ENCODE measurements around the gene CACNA1G. TPM values are rescaled to one million over a fixed set of nuclear protein-coding genes. Genes with fewer than 3 reads are reported as not detected.

The CACNA1G gene
- total RNA-seq, 4 donors from 2014 or later: under 0.01 to 28.9 (median 6.0) TPM

DNA sequence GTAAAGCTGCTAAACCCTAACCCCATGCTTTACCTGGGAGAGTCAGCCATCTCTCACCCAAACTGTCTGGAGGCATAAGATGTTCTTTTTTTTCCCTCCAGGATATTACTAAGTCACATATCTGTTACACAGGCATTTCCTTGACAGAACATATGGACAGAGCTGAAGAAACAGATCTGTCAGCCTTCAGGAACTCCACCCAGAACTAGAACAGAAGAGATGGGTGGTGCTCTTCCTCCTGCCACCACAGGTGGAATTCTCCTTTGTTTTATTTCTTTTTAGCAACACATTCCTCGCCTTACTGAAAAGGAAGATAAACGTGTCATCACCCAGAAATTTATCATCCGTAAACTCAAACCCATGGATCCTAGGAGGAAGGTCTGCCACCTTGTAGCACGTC is 43.5 kb upstream of the CACNA1G start:
- DNase-seq: no peak
- Histone ChIP-seq H3K4me1 (no peaks in the 10 kb centered on the region), H3K27me3 (no peaks in the 10 kb centered on the region), H3K27ac (no peak overlapping the region), H3K36me3 (no peaks in the 10 kb centered on the region), H3K9me3 (no peaks in the 10 kb centered on the region), H3K4me3 (no peak overlapping the region)
- TF ChIP-seq, protein P1, sequence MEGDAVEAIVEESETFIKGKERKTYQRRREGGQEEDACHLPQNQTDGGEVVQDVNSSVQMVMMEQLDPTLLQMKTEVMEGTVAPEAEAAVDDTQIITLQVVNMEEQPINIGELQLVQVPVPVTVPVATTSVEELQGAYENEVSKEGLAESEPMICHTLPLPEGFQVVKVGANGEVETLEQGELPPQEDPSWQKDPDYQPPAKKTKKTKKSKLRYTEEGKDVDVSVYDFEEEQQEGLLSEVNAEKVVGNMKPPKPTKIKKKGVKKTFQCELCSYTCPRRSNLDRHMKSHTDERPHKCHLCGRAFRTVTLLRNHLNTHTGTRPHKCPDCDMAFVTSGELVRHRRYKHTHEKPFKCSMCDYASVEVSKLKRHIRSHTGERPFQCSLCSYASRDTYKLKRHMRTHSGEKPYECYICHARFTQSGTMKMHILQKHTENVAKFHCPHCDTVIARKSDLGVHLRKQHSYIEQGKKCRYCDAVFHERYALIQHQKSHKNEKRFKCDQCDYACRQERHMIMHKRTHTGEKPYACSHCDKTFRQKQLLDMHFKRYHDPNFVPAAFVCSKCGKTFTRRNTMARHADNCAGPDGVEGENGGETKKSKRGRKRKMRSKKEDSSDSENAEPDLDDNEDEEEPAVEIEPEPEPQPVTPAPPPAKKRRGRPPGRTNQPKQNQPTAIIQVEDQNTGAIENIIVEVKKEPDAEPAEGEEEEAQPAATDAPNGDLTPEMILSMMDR (IDR thresholded peaks at IDR 0.05): no peak
- TF ChIP-seq POLR2A (IDR thresholded peaks at IDR 0.05): no peak
- intact Hi-C loops (cut with DNase I; ENCODE audit: low total_unique reads): no loop called here

DNA sequence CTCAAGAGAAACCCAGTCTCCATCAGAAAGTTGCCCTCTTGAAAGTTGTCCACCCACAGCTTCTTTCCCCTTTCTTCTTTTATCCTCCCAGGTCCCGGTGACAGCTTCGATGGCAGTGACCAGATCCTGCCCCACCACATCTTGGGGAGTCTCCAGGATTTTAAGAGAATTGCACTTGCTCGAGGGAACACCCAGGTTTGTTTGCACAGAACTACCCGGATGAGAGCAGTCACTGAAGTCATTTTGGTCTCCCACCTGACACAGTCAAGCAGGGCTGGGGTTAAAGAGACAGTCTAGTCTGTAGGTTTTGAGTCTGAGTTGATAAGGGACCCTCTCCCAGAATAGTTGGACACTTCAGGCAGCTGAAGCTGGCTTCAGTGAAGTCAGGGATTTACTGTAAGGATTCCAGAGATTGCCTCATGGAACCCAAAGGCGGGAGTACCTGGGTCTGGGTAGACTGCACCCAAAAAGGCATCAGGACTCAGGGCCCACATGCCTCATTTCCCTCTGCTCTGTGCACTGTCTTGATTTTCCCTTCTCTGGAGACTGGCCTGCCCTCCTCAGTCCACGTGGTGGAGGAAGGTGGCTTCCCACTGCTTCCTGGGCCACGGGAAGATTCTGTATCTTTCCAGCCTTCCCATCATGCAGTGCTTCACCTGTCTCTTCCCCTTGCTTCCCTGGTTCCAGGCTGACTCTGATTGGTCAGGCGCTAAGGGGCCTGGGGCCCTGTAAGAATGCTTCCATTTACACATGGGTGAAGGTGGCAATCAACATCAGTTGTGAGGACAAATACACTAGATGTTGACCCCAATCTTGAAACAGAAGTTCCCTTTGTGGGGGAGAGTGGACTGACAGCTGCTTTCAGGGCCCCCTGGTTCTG is 42.8 kb upstream of the CACNA1G start:
- no peak for DNase-seq
- Histone ChIP-seq H3K27ac (no peak overlapping the region), H3K4me1 (no peaks in the 10 kb centered on the region), H3K9me3 (no peaks in the 10 kb centered on the region), H3K27me3 (no peaks in the 10 kb centered on the region), H3K4me3 (no peak overlapping the region), H3K36me3 (no peaks in the 10 kb centered on the region)
- TF ChIP-seq, protein P1 (IDR thresholded peaks at IDR 0.05): no peak
- TF ChIP-seq POLR2A (IDR thresholded peaks at IDR 0.05): no peak
- intact Hi-C loops (cut with DNase I; ENCODE audit: low total_unique reads): no loop called here

DNA sequence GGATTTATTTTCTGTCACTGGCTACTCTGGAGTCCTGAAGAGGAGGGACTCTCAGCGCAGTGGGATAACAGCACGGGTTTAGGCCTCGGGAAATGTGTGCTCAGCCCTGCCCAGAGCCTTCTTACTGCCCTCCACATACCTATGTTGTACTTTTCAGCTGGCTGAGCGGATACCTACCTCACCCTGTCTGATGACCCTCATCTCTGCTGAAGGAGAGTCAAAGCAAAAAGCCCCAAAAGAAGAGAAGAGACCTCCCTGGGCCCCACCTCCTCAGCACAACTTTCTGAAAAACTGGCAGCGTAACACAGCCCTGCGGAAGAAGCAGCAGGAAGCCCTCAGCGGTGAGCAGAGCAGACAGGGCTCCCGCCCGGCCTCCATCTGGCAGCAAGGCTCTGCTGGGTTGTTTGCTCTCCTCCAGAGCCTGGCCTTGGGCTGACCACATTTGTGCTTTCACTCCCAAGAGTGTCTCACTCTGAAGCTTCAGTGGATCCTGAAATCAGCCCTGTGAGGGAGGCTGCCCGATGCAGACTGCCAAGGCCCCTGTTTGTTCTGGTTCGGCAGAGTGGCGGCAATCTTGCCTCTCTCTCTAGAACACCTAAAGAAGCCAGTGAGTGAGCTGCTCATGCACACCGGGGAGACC is 42.0 kb upstream of the CACNA1G start:
- no peaks in the 10 kb centered on the region for H3K9me3 ChIP-seq
- no peak overlapping the region for H3K27ac ChIP-seq

DNA sequence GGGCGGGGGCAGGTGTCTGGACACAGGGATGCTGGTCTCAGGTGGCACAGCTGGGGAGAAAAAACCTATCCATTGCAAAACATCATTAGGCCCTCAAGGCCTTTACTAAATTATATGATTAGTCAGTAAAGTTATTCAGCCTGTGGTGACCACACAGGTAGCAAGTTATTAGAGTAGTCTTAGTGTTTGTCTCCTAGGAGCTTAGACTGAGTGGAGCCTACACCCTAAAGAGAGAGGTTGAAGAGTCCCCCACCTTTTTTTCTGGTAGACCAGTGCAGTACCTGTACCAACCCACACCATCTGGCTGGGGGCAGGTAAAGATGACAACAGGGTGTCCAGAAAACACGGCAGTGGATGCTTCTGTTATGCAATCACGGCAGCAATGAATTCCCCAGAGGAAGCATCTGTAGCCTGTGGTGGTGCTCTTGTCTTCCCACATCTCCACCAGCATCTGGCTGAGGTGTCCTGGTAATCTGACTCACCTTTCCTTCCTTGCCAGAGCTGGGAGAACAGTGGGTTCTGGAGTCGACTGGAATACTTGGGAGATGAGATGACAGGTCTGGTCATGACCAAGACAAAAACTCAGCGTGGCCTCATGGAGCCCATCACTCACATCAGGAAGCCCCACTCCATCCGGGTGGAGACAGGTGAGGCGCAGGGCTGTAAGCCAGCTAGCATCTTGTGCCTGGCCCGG is 41.2 kb upstream of the CACNA1G start:
- no peaks in the 10 kb centered on the region for H3K36me3 ChIP-seq
- no peak for TF ChIP-seq POLR2A (IDR thresholded peaks at IDR 0.05)
- TF ChIP-seq, protein P1 (IDR thresholded peaks at IDR 0.05): no peak
- no peak for DNase-seq
- intact Hi-C loops (cut with DNase I; ENCODE audit: low total_unique reads): no loop called here
- no peaks in the 10 kb centered on the region for H3K27me3 ChIP-seq
- H3K4me1 ChIP-seq: no peaks in the 10 kb centered on the region
- H3K27ac ChIP-seq: no peak overlapping the region
- H3K4me3 ChIP-seq: no peak overlapping the region
- no peaks in the 10 kb centered on the region for H3K9me3 ChIP-seq

More for the DNA sequence above, 42.0 kb upstream of the CACNA1G start:
- TF ChIP-seq POLR2A (IDR thresholded peaks at IDR 0.05): no peak
- TF ChIP-seq, protein P1 (IDR thresholded peaks at IDR 0.05): no peak
- intact Hi-C loops (cut with DNase I; ENCODE audit: low total_unique reads): no loop called here
- Histone ChIP-seq H3K27me3 (no peaks in the 10 kb centered on the region), H3K36me3 (no peaks in the 10 kb centered on the region), H3K4me1 (no peaks in the 10 kb centered on the region), H3K4me3 (no peak overlapping the region)
- no peak for DNase-seq
